ENCODE data around the gene SLMAP.

Gene SLMAP, protein sequence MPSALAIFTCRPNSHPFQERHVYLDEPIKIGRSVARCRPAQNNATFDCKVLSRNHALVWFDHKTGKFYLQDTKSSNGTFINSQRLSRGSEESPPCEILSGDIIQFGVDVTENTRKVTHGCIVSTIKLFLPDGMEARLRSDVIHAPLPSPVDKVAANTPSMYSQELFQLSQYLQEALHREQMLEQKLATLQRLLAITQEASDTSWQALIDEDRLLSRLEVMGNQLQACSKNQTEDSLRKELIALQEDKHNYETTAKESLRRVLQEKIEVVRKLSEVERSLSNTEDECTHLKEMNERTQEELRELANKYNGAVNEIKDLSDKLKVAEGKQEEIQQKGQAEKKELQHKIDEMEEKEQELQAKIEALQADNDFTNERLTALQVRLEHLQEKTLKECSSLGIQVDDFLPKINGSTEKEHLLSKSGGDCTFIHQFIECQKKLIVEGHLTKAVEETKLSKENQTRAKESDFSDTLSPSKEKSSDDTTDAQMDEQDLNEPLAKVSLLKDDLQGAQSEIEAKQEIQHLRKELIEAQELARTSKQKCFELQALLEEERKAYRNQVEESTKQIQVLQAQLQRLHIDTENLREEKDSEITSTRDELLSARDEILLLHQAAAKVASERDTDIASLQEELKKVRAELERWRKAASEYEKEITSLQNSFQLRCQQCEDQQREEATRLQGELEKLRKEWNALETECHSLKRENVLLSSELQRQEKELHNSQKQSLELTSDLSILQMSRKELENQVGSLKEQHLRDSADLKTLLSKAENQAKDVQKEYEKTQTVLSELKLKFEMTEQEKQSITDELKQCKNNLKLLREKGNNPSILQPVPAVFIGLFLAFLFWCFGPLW

DNA sequence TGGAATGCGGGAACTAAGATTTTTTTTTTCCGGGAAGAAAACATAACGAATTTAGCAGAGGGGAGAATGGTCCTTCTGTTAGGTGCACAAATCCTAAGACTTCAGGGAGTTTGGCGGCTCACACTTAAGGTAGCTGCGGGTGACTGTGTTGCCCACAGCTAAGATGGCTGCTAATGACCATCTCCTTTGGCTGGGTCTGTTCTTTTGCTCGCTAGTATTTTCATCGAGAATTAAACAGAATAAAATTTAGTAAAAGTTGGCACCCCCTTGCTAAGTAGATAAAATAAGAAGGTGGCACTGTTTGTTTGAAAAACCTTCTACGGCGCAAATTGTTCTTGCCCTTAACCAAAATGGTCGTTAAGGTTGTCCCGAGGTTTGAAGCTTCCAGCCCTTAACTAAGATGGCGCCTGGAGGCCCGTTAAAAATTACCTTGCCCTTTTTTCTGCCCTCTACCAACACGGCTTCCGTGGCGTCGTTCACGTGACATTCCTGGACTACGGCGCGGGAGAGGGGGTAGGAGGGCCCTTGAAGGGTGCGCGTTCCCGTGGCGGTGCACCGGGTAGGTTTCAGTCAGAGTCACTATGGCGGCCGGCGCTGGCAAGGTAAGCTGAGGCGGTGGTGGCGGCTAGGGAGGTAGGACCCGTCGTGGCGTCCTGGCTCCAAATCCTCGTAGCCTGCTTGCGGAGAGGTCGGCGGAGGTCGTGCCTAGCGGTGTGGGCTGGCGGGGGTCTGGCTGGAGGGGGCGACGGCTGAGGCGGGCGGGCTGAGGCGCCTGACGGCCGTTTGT is at the start of gene SLMAP:
Gene SLMAP (plus strand): TSS at position 569 of the 787 bp plus-strand sequence. CDS start 1,343 bp downstream, outside the sequence.
- peak; percentile 95 for DNase-seq (ENCODE audit: low spot score)

DNA sequence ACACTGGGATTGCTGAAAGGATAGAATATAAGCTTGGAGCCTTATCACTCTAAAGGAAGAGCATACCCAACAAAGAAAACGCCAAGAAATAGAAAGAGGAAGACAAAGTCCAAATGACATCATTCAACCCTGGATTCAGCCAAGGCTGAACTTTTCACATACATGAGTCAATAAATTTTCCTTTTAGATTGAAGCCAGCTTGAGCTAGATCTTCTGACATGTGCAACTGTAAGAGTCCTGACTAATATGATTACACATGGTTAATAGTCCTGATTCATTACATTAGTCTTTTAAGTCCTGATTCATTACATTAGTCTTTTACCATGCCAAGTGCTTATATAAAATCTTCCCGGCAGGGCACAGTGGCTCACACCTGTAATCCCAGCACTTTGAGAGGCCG is 49.6 kb upstream of the SLMAP start:
- peak; percentile 51 for DNase-seq (ENCODE audit: low spot score)

DNA sequence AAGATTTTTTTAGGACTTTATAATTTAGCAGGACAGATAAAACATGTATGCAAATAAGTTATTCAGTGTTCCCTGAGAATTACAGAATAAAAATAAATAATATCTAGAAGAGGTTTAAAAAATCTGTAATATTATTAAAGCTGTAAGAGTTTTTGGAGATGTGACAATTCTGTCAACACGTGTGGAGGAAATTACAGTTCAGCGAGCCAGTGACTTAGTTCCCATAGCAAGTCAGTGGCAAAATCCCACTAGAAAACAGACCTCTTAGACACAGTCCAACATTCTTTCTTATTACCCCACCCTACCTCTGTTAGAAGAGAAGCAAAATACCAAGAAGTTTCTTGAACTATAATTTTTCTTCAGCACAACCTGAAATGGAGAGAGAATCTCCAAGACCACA is 47.1 kb upstream of the SLMAP start:
- no peak for DNase-seq (ENCODE audit: low spot score)

DNA sequence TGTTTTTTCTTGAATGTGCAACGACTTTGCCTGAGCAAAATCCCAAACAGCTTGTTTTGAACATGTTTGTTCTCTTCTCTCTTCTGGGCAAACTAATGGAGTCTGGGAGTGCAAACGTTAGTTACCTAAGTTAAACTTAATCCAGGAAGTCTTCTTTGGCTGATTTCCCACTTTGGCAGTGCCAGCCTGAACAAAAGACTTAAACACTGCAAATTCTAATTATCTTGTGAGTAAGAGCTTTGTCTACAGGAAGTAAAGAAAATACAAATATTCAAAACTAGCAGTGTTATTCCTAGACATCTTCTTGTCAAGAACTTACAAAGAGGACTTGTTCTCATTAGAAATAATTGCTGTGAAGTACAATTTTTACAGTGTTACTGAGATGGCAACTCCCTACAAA is 46.5 kb upstream of the SLMAP start:
- no peak for DNase-seq (ENCODE audit: low spot score)

DNA sequence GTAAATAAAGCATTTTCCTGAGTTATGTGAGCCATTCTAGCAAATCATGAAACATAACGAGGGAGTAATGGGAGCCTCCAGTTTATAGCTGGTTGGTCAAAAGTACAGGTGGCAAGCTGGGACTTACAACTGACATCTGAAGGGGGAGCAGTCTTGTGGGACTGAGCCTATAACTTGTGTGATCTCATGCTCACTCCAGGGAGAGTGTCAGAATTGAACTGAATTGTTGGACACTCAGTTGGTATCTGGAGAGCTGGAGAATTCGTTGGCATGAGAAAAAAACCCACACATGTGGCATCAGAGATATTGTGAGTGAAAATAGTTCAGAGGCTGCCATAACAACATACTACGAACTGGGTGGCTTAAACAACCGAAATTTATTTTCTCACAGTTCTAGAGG is 40.4 kb upstream of the SLMAP start:
- DNase-seq (ENCODE audit: low spot score): no peak

DNA sequence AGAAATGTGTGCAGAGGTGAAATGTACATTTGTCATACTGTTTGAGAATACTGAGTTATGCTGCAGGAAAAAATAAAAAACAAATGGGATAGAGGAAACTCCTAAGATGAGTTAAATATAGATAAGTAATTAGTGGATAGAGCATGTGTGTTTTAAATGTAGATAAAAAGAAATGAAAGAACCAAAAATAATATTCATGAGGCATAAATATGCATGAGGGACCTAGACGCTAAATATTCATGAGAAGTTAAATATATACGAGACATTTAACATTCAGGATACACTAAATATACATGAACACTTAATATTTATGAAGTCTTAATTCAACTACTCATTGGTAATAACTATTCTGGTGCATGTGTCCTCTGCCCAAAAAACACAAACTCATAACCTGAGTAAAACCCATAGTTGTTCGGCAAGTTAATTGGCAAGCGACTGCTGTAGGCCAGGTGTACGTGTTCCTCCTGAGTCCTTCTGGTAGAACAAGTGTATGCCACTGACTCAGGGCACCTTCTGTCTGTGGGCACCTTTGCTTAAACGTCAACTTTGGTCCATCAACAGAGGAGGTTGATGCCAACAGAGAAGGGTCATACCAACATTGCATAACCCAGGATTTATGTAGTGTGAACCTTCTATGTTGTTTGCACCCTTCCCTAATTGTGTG is 38.8 kb upstream of the SLMAP start:
- DNase-seq (ENCODE audit: low spot score): no peak

DNA sequence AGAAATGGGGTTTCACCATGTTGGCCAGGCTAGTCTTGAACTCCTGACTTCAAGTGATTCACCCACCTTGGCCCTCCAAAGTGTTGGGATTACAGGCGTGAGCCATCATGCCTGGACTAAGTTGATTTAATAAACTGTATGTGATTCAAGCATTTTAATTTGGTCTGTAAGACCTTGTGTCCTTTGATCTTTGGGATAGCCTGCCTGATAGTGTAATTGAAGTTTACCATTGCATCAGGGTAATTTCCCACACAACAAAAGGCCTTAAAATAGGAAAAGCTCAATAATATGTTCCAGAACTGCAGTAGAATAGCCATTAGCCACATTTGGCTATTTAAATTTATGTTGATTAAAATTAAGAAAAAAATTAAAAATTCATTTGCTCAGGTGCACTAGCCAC is 38.0 kb upstream of the SLMAP start:
- no peak for DNase-seq (ENCODE audit: low spot score)

DNA sequence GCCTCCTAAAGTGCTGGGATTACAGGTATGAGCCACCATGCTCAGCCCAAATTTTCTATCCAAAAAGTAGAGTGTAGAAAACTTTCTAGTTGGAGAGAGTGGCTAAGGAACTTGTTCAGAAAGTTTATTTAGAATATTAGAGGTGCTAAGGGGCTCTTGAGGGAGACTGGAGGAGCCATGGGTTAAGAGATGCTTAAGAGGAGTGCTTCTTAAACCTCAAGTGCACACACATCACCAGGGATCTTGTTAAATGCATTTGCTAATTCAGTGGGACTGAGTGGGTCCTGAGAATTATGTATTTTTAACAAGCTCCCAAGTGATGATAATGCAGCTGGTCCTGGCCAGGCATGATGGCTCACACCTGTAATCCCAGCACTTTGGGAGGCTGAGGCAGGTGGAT is 29.7 kb upstream of the SLMAP start:
- DNase-seq (ENCODE audit: low spot score): no peak

DNA sequence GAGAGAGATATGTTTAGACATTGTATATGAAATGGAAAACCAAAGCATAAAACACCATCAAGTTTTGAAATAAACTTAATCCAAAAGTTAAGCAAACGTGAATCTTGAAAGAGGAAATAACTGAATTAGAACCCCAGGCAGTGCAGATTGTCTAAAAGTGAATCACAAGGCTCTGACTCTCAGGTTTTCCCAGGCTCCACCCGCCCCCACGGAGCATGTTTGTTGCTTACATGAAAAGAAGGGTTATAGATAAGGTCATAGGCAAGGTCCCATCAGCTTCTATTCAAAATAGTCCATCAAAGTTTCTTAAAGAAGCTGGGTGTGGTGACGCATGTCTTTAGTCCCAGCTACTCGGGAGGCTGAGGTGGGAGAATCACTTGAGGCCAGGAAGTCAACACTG is 29.0 kb upstream of the SLMAP start:
- no peak for DNase-seq (ENCODE audit: low spot score)

DNA sequence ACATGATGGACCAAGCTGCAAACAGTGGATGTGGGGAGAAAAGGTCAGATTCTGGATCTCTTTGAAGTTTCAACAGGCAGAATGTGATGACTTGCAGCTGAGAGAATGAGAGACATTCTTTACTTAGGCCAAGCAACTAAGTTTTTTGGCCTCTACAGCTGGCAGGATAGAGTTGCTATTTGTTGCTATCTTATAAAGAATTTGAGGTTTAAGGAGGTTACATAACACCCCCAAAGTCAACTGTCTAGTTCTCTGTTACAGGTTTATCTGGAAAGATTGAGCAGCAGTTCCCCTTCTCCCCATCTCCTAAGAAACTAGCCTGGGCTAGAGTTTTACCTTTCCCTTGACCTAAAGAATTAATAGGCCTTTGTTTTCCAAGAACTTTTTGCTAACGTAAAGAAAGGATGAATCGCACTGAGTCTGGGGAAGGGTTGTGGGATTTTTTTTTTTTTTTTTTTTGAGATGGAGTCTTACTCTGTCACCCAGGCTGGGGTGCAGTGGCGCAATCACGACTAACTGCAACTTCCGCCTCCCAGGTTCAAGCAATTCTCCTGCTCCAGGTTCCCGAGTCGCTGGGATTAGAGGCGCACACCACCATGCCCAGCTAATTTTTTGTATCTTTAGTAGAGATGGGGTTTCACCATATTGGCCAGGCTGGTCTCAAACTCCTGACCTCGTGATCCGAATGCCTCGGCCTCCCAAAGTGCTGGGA is 26.6 kb upstream of the SLMAP start:
- peak; percentile 56 for DNase-seq (ENCODE audit: low spot score)

DNA sequence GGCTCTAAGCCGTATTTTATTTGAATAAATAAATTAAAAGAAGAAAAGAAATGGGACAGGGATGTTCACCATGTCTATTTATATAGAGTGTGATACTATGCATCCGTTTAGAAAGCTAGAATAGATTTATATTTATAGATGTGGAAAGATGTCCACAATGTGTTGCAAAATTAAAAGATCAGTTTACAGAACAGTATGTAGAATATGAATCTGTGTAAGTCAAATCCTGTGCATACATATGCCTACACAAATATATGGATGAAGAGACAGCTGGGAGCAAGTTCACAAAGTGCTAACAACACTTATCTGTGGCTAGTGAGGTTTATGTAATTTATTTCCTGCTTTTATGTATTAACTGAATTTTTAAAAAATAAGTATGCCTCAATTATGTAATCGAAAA is 25.4 kb upstream of the SLMAP start:
- no peak for DNase-seq (ENCODE audit: low spot score)

DNA sequence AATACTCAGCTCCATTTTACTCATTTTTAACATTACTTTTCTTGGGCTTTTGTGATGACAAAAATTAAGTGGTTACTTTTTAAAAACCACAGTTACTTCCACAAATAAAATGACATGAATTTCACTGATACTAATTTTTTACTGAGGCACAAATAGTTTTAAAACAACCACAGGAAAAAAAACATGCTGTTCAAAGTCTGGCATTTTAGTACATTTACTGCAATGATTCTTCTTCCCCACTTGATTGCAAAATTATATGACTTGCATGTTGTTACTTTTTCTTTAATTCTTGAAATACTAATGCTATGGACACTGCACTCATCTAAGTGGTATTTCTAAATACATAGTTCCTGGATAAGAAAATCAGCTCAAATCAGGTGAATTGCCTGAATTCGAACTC is 24.8 kb upstream of the SLMAP start:
- DNase-seq (ENCODE audit: low spot score): peak; percentile 31

DNA sequence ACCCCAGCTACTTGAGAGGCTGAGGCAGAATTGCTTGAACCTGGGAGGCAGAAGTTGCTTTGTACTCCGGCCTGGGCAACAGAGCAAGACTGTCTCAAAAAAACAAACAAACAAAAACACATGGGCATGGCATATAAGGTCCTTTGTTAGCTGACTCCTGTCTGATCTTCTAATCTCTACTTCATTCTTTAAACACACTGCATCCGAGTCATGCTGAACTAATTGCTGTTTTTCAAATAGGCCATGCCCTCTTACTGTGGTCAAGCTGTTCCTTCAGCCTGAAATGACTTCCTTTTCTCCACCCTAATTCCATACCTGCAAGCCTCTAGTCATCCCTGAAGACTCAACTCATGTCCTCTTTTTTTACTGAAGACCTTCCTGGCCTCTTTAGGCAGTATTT is 22.3 kb upstream of the SLMAP start:
- DNase-seq (ENCODE audit: low spot score): peak; percentile 31

DNA sequence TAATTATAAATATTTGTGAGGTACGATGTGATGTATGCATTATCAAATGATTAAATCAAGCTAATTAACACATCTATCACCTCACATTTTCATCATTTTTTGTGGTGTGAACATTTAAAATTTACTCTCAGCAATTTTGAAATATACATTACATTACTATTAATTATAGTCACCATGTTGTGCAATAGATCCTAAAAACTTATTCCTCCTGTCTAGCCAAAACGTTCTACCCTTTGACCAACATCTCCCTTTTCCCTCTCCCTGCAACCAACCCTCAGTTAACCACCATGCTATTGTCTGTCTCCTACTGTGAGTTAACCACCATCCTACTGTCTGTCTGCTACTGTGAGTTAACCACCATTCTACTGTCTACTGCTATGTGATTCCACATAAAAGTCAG is 20.7 kb upstream of the SLMAP start:
- no peak for DNase-seq (ENCODE audit: low spot score)

DNA sequence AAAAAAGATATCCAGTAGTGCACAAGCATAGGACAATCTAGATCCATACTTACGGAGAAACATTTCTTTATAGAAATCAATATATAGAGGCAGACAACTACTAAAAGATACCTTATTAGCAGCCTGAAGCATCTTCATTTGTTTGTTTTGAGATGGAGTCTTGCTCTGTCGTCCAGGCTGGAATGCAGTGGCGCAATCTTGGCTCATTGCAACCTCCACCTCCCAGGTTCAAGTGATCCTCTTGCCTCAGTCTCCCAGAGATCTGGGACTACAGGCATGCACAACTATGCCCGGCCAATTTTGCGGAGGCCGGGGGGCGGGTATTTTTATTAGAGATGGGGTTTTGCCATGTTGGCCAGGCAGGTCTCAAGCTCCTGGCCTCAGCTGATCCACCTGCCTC is 18.3 kb upstream of the SLMAP start:
- no peak for DNase-seq (ENCODE audit: low spot score)

DNA sequence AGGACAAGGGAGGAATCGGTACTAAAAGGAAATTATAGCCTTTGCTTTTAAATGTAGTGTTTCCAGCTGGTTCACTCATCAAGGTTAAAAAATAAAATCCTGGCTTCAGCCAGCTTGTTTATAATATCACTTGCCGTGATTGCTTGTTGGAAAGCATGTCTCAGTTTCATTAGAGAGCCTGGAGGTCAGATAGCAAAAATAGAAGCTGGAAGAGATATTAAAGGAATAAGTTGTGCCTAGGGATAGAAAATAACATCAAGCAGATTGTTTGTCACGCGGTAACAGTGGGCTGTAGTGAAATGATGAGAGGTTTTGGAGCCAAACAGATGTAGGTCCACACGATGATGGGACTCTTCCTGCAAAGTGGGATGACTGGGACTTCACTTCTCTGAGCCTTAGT is 17.7 kb upstream of the SLMAP start:
- DNase-seq (ENCODE audit: low spot score): no peak

DNA sequence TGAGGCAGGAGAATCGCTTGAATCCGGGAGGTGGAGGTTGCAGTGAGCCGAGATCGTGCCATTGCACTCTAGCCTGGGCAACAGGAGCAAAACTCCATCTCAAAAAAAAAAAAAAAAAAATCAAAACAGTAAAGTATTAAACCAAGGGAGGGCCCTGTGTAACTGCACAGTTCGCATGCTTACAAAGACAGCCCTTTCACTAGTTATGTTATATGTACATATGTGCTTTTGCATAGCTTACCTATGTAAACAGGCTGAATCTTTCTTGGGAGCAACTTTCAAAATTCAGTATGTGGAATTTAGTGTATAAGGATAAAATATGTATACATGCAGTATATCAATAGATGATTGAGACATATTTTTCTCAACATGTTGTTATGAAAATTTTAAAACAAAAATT is 16.1 kb upstream of the SLMAP start:
- no peak for DNase-seq (ENCODE audit: low spot score)

DNA sequence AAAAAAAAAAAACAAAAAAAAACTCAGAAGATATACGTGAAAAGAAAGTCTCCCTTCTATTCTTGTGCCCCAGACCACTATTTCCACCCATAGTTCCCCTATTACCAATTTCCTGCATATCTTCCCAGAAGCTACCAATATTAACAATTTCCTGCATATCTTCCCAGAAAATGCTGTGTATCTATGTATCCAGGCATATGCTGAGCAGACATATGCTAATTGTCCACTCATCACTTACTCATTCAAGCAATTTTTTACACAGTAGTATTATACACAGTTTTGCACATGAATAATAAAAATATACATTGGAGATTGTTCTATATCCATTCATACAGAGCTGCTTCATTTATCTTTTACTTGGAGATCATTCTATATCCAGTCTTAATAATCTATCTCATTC is 12.6 kb upstream of the SLMAP start:
- DNase-seq (ENCODE audit: low spot score): no peak

DNA sequence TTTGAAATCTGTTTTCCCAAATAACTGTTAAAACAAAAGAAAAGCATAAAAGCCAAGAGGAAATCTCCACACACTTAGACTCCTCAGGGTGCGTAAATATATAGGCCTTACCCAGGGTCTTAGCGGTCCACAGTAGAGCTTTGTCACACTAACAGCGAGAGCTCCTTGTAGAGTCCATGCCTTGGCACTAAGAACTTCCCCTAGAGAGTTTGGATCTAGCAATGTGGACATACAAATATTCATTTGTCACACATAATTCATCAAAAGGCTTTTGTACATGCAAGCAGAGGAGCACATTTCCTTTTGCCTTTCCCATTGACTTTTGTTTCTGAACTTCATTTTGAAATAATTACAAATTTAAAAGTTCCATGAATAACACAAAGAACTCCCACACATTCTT is 11.0 kb upstream of the SLMAP start:
- no peak for DNase-seq (ENCODE audit: low spot score)

DNA sequence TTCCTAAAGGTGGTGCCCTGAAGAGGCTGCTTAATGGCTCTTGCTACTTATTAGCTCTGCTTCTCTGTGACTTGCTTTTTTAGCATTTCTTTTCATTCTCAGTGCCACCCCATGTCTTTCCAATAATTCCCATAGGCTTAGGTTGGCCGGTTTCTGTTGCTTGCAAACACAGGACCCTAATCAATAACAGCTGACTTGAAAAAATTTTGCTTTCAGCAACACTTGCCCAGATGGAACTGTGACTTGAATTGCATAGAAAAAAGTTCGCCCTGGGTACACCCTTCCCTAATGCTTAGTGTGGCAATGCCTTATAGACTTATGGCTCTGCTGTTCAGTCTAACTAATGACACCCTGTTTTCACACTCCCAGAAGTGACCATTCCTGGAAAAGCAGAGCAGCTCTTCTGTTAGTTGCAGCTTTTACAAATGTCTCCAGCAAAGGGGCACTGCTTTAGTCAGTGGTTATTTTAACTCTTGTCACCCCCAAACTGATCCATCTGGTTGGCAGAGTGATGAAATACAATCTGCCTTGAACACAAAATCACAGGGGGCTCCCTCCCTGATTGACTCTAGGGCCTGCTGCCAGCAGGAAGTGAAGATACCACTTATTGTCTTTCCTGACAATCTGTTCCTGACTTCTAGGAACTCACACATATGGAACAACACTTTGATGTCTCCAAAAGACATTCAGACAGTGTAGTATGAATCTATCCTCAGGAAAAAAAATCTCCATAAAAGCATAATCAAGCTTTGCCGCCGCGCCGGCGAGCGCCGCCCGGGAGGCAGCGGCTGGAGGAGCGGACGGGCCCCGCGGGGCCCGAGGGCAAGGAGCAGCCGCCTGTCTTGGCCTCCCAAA is 9.7 kb upstream of the SLMAP start:
- no peak for DNase-seq (ENCODE audit: low spot score)
